Neural progenitor cell (in vitro differentiated cells): ENCODE measurements around the gene KCNQ1. TPM values are rescaled to one million over a fixed set of nuclear protein-coding genes. Genes with fewer than 3 reads are reported as not detected.

ENCODE experiments used
- DNase-seq: peaks from one replicate; pipeline ENCODE4 v3.0.0-alpha.2; 2016; ENCODE audit warnings: low spot score
- H2AFZ ChIP-seq: fragments of 200-600 bp; sonication (generic); replicated peaks from 2 replicates; pipeline ENCODE4 v1.6.1; 2016; ENCODE audit warnings: antibody characterized with exemption
- H3F3A ChIP-seq: fragments of 200-600 bp; sonication (generic); 2 replicates; pipeline ENCODE4 v1.6.1; 2016; ENCODE audit warnings: antibody characterized with exemption, low read depth
- H3K27ac ChIP-seq: fragments of 200-600 bp; sonication (generic); 2 replicates; pipeline ENCODE4 v1.5.1; 2016; ENCODE audit warnings: mild to moderate bottlenecking
- H3K27me3 ChIP-seq: fragments of 200-600 bp; sonication (generic); 2 replicates; pipeline ENCODE4 v1.6.1; 2016; ENCODE audit warnings: mild to moderate bottlenecking, moderate library complexity
- H3K36me3 ChIP-seq: fragments of 200-600 bp; sonication (generic); 2 replicates; pipeline ENCODE4 v1.5.1; 2016
- H3K4me1 ChIP-seq: fragments of 200-600 bp; sonication (generic); 2 replicates; pipeline ENCODE4 v1.6.1; 2016; ENCODE audit warnings: mixed run types
- H3K4me2 ChIP-seq: fragments of 200-600 bp; sonication (generic); 2 replicates; pipeline ENCODE4 v1.6.1; 2016
- H3K4me3 ChIP-seq: fragments of 200-600 bp; sonication (generic); 2 replicates; pipeline ENCODE4 v1.5.1; 2016
- H3K79me2 ChIP-seq: fragments of 200-600 bp; sonication (generic); 2 replicates; pipeline ENCODE4 v1.6.1; 2016; ENCODE audit warnings: low read depth
- H3K9ac ChIP-seq: fragments of 200-600 bp; sonication (generic); 2 replicates; pipeline ENCODE4 v1.6.1; 2016
- H3K9me3 ChIP-seq: fragments of 200-600 bp; sonication (generic); 2 replicates; pipeline ENCODE4 v1.5.1; 2016; ENCODE audit warnings: low read depth
- H4K20me1 ChIP-seq: fragments of 200-600 bp; sonication (generic); 2 replicates; pipeline ENCODE4 v1.6.1; 2016; ENCODE audit warnings: low read depth
- H3K27ac Mint-ChIP-seq: 3 replicates; pipeline ENCODE4 v1.8.0; 2021; ENCODE audit warnings: mixed read lengths
- H3K27me3 Mint-ChIP-seq: 2 replicates; pipeline ENCODE4 v1.8.0; 2022; ENCODE audit warnings: low read depth, mild to moderate bottlenecking, inconsistent platforms, moderate library complexity, mixed read lengths; ENCODE audit not compliant: insufficient read depth
- H3K36me3 Mint-ChIP-seq: 3 replicates; pipeline ENCODE4 v1.8.0; 2021; ENCODE audit warnings: mixed read lengths
- H3K4me1 Mint-ChIP-seq: 3 replicates; pipeline ENCODE4 v1.8.0; 2021; ENCODE audit warnings: mixed read lengths
- H3K4me3 Mint-ChIP-seq: 3 replicates; pipeline ENCODE4 v1.8.0; 2021; ENCODE audit warnings: mild to moderate bottlenecking, moderate library complexity, mixed read lengths
- H3K9me3 Mint-ChIP-seq: 3 replicates; pipeline ENCODE4 v1.8.0; 2020; ENCODE audit warnings: mixed read lengths
- EZH2 ChIP-seq: fragments of 200-600 bp; sonication (generic); IDR thresholded peaks from 2 replicates; pipeline ENCODE4 v1.6.1; 2017; ENCODE audit warnings: antibody characterized with exemption, mild to moderate bottlenecking, moderate library complexity
- EZH2phosphoT487 ChIP-seq: fragments of 200-600 bp; sonication (generic); IDR thresholded peaks from 2 replicates; pipeline ENCODE4 v1.6.1; 2017; ENCODE audit warnings: antibody characterized with exemption
- total RNA-seq: library from RNA; depleted of rRNA; stranded (reverse); fragments of >200 nt; gene quantifications from 2 replicates; pipeline ENCODE4 v1.2.3, GENCODE V29; 2015; ENCODE audit warnings: low replicate concordance
- TF ChIP-seq, protein P1 (sequence below): fragments of 200-600 bp; sonication (generic); IDR thresholded peaks from 2 replicates; pipeline ENCODE4 v1.5.1; 2017; ENCODE audit warnings: antibody characterized with exemption, mild to moderate bottlenecking

Gene KCNQ1
- total RNA-seq, 1 donor from 2014 or later = 0.11 TPM

DNA sequence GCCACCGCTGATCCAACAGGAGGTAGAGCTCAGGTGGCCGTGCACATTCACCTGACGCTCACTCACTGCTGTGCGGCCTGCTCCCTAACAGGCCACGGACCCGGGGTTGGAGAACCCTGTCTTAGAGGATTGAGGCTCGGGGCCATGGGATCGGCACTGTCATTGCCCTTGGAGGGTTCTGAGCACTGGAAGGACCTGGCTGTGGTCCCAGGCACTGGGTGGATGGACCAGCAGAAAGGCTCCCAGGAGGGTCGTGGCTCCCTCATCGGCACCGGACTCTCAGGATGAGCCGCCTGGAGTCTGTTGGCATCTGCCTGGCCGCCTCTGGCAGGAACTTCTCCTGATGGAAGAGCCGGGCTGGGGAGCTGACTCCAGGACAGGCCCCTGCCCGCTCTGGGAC lies 6.5 kb downstream of the KCNQ1 start:
- Histone ChIP-seq H3F3A (no peaks in the 10 kb centered on the region), H3K4me2 (no peak overlapping the region), H3K27ac (no peak overlapping the region), H3K9me3 (no peaks in the 10 kb centered on the region), H3K27me3 (peaks cover 100% of the 10 kb centered on the region), H3K9ac (no peak overlapping the region), H3K4me1 (no peaks in the 10 kb centered on the region), H3K79me2 (no peaks in the 10 kb centered on the region), H2AFZ (no peak overlapping the region), H4K20me1 (no peaks in the 10 kb centered on the region), H3K4me3 (no peak overlapping the region), H3K36me3 (no peaks in the 10 kb centered on the region)
- H3K27me3 Mint-ChIP-seq = peaks cover 12% of the 10 kb centered on the region
- no peak overlapping the region for H3K4me3 Mint-ChIP-seq
- no peaks in the 10 kb centered on the region for H3K36me3 Mint-ChIP-seq
- TF ChIP-seq EZH2phosphoT487 = no peak
- H3K4me1 Mint-ChIP-seq = peaks cover 10% of the 10 kb centered on the region
- H3K27ac Mint-ChIP-seq = no peak overlapping the region
- DNase-seq = no peak
- peaks cover 5% of the 10 kb centered on the region for H3K9me3 Mint-ChIP-seq

DNA sequence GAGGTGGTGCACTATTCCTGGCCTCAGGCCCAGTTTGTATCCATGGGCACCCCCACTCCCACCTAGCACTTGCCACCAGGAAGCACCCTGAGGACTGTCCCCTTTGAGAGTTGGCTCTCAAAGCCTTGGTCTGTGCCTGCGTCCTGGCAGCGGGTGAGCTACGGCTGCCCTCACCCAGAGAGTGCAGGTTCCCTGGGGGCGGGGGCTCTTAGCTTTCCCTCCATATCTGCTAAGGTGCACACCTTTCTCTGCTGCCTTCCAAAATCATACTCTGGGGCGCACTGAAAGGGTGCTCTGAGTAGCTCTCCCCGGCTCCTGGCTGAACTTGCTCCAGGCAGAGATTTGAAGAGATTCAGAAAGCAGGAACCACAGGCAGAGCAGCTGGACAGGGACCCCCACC lies 7.1 kb downstream of the KCNQ1 start:
- DNase-seq = no peak
- Histone ChIP-seq H3K36me3 (no peaks in the 10 kb centered on the region), H3K27ac (no peak overlapping the region), H4K20me1 (no peaks in the 10 kb centered on the region), H3F3A (no peaks in the 10 kb centered on the region), H3K9me3 (no peaks in the 10 kb centered on the region), H3K4me1 (no peaks in the 10 kb centered on the region), H2AFZ (no peak overlapping the region), H3K4me2 (no peak overlapping the region), H3K9ac (no peak overlapping the region), H3K79me2 (no peaks in the 10 kb centered on the region), H3K27me3 (peaks cover 97% of the 10 kb centered on the region), H3K4me3 (no peak overlapping the region)
- TF ChIP-seq, protein P1, sequence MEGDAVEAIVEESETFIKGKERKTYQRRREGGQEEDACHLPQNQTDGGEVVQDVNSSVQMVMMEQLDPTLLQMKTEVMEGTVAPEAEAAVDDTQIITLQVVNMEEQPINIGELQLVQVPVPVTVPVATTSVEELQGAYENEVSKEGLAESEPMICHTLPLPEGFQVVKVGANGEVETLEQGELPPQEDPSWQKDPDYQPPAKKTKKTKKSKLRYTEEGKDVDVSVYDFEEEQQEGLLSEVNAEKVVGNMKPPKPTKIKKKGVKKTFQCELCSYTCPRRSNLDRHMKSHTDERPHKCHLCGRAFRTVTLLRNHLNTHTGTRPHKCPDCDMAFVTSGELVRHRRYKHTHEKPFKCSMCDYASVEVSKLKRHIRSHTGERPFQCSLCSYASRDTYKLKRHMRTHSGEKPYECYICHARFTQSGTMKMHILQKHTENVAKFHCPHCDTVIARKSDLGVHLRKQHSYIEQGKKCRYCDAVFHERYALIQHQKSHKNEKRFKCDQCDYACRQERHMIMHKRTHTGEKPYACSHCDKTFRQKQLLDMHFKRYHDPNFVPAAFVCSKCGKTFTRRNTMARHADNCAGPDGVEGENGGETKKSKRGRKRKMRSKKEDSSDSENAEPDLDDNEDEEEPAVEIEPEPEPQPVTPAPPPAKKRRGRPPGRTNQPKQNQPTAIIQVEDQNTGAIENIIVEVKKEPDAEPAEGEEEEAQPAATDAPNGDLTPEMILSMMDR = no peak
- TF ChIP-seq EZH2phosphoT487 = no peak
- Mint-ChIP-seq H3K36me3 (no peaks in the 10 kb centered on the region), H3K4me1 (peaks cover 10% of the 10 kb centered on the region), H3K9me3 (peaks cover 5% of the 10 kb centered on the region), H3K27me3 (peaks cover 12% of the 10 kb centered on the region), H3K27ac (peak overlapping the region; percentile 57), H3K4me3 (no peak overlapping the region)

GRCh38 chr11:2452321-2453012 lies 7.7 kb downstream of the KCNQ1 start:
- Histone ChIP-seq H2AFZ (no peak overlapping the region), H4K20me1 (no peaks in the 10 kb centered on the region), H3F3A (no peaks in the 10 kb centered on the region), H3K9ac (no peak overlapping the region), H3K9me3 (no peaks in the 10 kb centered on the region), H3K4me1 (no peaks in the 10 kb centered on the region), H3K4me2 (no peak overlapping the region), H3K27me3 (peaks cover 97% of the 10 kb centered on the region), H3K4me3 (no peak overlapping the region), H3K36me3 (no peaks in the 10 kb centered on the region), H3K79me2 (no peaks in the 10 kb centered on the region), H3K27ac (no peak overlapping the region)
- Mint-ChIP-seq H3K36me3 (no peaks in the 10 kb centered on the region), H3K4me3 (peak overlapping the region; percentile 24), H3K9me3 (peaks cover 5% of the 10 kb centered on the region), H3K27me3 (peaks cover 12% of the 10 kb centered on the region), H3K27ac (no peak overlapping the region), H3K4me1 (peaks cover 10% of the 10 kb centered on the region)
- TF ChIP-seq EZH2phosphoT487 (no peak), EZH2 (no peak)
- TF ChIP-seq, protein P1 = no peak
- DNase-seq = no peak

- Mint-ChIP-seq H3K4me3 (no peak overlapping the region), H3K4me1 (peaks cover 10% of the 10 kb centered on the region)
- H3K27me3 ChIP-seq = peaks cover 97% of the 10 kb centered on the region
Observed at GRCh38 chr11:2453436-2453835, 8.6 kb downstream of the KCNQ1 start.

More at GRCh38 chr11:2453436-2453835, 8.6 kb downstream of the KCNQ1 start:
- Histone ChIP-seq H4K20me1 (no peaks in the 10 kb centered on the region), H3K9ac (no peak overlapping the region), H3F3A (no peaks in the 10 kb centered on the region), H3K79me2 (no peaks in the 10 kb centered on the region), H3K4me1 (no peaks in the 10 kb centered on the region), H3K36me3 (no peaks in the 10 kb centered on the region), H3K9me3 (no peaks in the 10 kb centered on the region), H2AFZ (no peak overlapping the region), H3K4me2 (no peak overlapping the region), H3K27ac (no peak overlapping the region), H3K4me3 (no peak overlapping the region)
- no peak for DNase-seq
- TF ChIP-seq EZH2phosphoT487 (no peak), EZH2 (no peak)
- TF ChIP-seq, protein P1 = no peak
- peaks cover 5% of the 10 kb centered on the region for H3K9me3 Mint-ChIP-seq
- peaks cover 10% of the 10 kb centered on the region for H3K27me3 Mint-ChIP-seq
- H3K27ac Mint-ChIP-seq = no peak overlapping the region
- no peaks in the 10 kb centered on the region for H3K36me3 Mint-ChIP-seq
